Activated CD8-positive, alpha-beta memory T cell treated with anti-CD3 and anti-CD28 coated beads, Interleukin-2, amount 10 ng/mL, durations not matched to agents 7 days and 5 days (primary cell): ENCODE data around the gene ZNF554. TPM values are rescaled to one million over a fixed set of nuclear protein-coding genes. Genes with fewer than 3 reads are reported as not detected.
A peak's percentile ranks its signal among the peaks of the same experiment; 100 is the strongest.

Source experiments
- ATAC-seq: fragments of 150-1000 bp; cut with Tn5 transposase; one replicate; pipeline ENCODE4 v1.10.0; 2021; ENCODE audit warnings: moderate library complexity
- CTCF ChIA-PET: fragments of 350-600 bp; sonication (Branson Sonifier 250); formaldehyde crosslinking; loops from one replicate; lab custom pipeline; 2021; ENCODE audit warnings: antibody characterized with exemption; lab: Charles Lee
- DNase-seq: peaks from one replicate; pipeline ENCODE4 v3.0.0-alpha.2; 2020
- H3K27ac Mint-ChIP-seq: one replicate; pipeline ENCODE4 v1.8.0; 2021; ENCODE audit warnings: mild to moderate bottlenecking, mixed read lengths
- H3K27me3 Mint-ChIP-seq: one replicate; pipeline ENCODE4 v1.8.0; 2021; ENCODE audit warnings: mixed read lengths
- H3K36me3 Mint-ChIP-seq: one replicate; pipeline ENCODE4 v1.8.0; 2021; ENCODE audit warnings: mild to moderate bottlenecking, mixed read lengths
- H3K4me1 Mint-ChIP-seq: one replicate; pipeline ENCODE4 v1.8.0; 2021; ENCODE audit warnings: mixed read lengths
- H3K4me3 Mint-ChIP-seq: one replicate; pipeline ENCODE4 v1.8.0; 2021; ENCODE audit warnings: mild to moderate bottlenecking, moderate library complexity, mixed read lengths
- H3K9me3 Mint-ChIP-seq: one replicate; pipeline ENCODE4 v1.8.0; 2022; ENCODE audit warnings: low read depth, mixed read lengths
- total RNA-seq, 2 experiments: library from RNA; stranded (reverse); gene quantifications; one replicate each; pipeline ENCODE4 v1.2.3, GENCODE V29; 2021

ZNF554 gene
- total RNA-seq, 2 experiments from 2014 or later = 1.1 to 1.6 TPM

- H3K4me3 Mint-ChIP-seq = peak within 1 kb of the TSS; percentile 78
- DNase-seq (peak; percentile 99), ATAC-seq (peak; percentile 100)
- H3K36me3 Mint-ChIP-seq = peaks cover 24% of the 10 kb centered on the region
- H3K4me1 Mint-ChIP-seq = peaks cover 10% of the 10 kb centered on the region
- peaks cover 9% of the 10 kb centered on the region for H3K9me3 Mint-ChIP-seq
- CTCF ChIA-PET = interaction anchor here (0.6 to 2.1 kb wide), 10 partner anchors 19 to 195 kb away, joined by 3 to 14 read pairs (median 5); partner anchors contain the start of genes ZNF554 and ZNF57
- H3K27ac Mint-ChIP-seq = peak within 1 kb of the TSS; percentile 78
- H3K27me3 Mint-ChIP-seq = no peaks in the 10 kb centered on the region
Observed at GRCh38 chr19:2840794-2841791, 21.4 kb downstream of the ZNF554 start, which contains the start of gene ZNF555. Gene ZNF555, plus strand, starts transcription at chr19:2841475. Its CDS starts 98 bp downstream, at chr19:2841573.

- H3K27ac Mint-ChIP-seq = no peak overlapping the region
- DNase-seq (no peak), ATAC-seq (no peak)
- H3K36me3 Mint-ChIP-seq = peaks cover 16% of the 10 kb centered on the region
- H3K4me1 Mint-ChIP-seq = peaks cover 10% of the 10 kb centered on the region
- H3K4me3 Mint-ChIP-seq = peak overlapping the region; percentile 57
- CTCF ChIA-PET = interaction anchor here (1.0 to 2.1 kb wide), 8 partner anchors 20 to 194 kb away, joined by 3 to 14 read pairs (median 5); partner anchors contain the start of genes ZNF554 and ZNF57
- peaks cover 5% of the 10 kb centered on the region for H3K9me3 Mint-ChIP-seq
- no peaks in the 10 kb centered on the region for H3K27me3 Mint-ChIP-seq
Observed at GRCh38 chr19:2841855-2842574, 22.3 kb downstream of the ZNF554 start.

GRCh38 chr19:2845107-2845506 is 25.4 kb downstream of the ZNF554 start:
- Mint-ChIP-seq H3K4me1 (peaks cover 10% of the 10 kb centered on the region), H3K4me3 (no peak overlapping the region)

GRCh38 chr19:2846180-2846894 is 26.7 kb downstream of the ZNF554 start:
- CTCF ChIA-PET = no interaction called here
- no peak overlapping the region for H3K27ac Mint-ChIP-seq
- no peak overlapping the region for H3K4me3 Mint-ChIP-seq

More at GRCh38 chr19:2845107-2845506, 25.4 kb downstream of the ZNF554 start:
- Mint-ChIP-seq H3K27me3 (no peaks in the 10 kb centered on the region), H3K9me3 (peaks cover 14% of the 10 kb centered on the region), H3K36me3 (peaks cover 23% of the 10 kb centered on the region), H3K27ac (no peak overlapping the region)
- no peak for ATAC-seq
- no peak for DNase-seq
- CTCF ChIA-PET = no interaction called here

GRCh38 chr19:2847507-2847906 is 27.8 kb downstream of the ZNF554 start:
- no peak overlapping the region for H3K4me3 Mint-ChIP-seq
- H3K27me3 Mint-ChIP-seq = no peaks in the 10 kb centered on the region
- H3K9me3 Mint-ChIP-seq = peaks cover 34% of the 10 kb centered on the region
- no peak for DNase-seq
- H3K4me1 Mint-ChIP-seq = peaks cover 5% of the 10 kb centered on the region
- ATAC-seq = no peak
- CTCF ChIA-PET = no interaction called here
- H3K36me3 Mint-ChIP-seq = peaks cover 43% of the 10 kb centered on the region
- H3K27ac Mint-ChIP-seq = no peak overlapping the region

More at GRCh38 chr19:2846180-2846894, 26.7 kb downstream of the ZNF554 start:
- H3K27me3 Mint-ChIP-seq = no peaks in the 10 kb centered on the region
- peaks cover 10% of the 10 kb centered on the region for H3K4me1 Mint-ChIP-seq
- peaks cover 33% of the 10 kb centered on the region for H3K36me3 Mint-ChIP-seq
- no peak for ATAC-seq
- no peak for DNase-seq
- peaks cover 24% of the 10 kb centered on the region for H3K9me3 Mint-ChIP-seq

- Mint-ChIP-seq H3K4me3 (no peak overlapping the region), H3K9me3 (peaks cover 41% of the 10 kb centered on the region), H3K4me1 (no peaks in the 10 kb centered on the region), H3K36me3 (peaks cover 54% of the 10 kb centered on the region), H3K27me3 (no peaks in the 10 kb centered on the region), H3K27ac (no peak overlapping the region)
- ATAC-seq = no peak
- CTCF ChIA-PET = no interaction called here
- DNase-seq = no peak
Observed at GRCh38 chr19:2848616-2849015, 28.9 kb downstream of the ZNF554 start.

- peaks cover 61% of the 10 kb centered on the region for H3K36me3 Mint-ChIP-seq
- ATAC-seq (no peak), DNase-seq (no peak)
- no peaks in the 10 kb centered on the region for H3K27me3 Mint-ChIP-seq
- CTCF ChIA-PET = no interaction called here
- H3K4me1 Mint-ChIP-seq = no peaks in the 10 kb centered on the region
- no peak overlapping the region for H3K4me3 Mint-ChIP-seq
- H3K9me3 Mint-ChIP-seq = peaks cover 50% of the 10 kb centered on the region
- no peak overlapping the region for H3K27ac Mint-ChIP-seq
Observed at GRCh38 chr19:2850256-2850925, 30.7 kb downstream of the ZNF554 start.

- Mint-ChIP-seq H3K4me3 (no peak overlapping the region), H3K36me3 (peaks cover 66% of the 10 kb centered on the region), H3K27ac (no peak overlapping the region), H3K9me3 (peaks cover 52% of the 10 kb centered on the region), H3K4me1 (peaks cover 5% of the 10 kb centered on the region), H3K27me3 (no peaks in the 10 kb centered on the region)
- CTCF ChIA-PET = no interaction called here
- ATAC-seq (no peak), DNase-seq (no peak)
Observed at GRCh38 chr19:2852598-2852997, 32.9 kb downstream of the ZNF554 start.

GRCh38 chr19:2853015-2853606 is 33.4 kb downstream of the ZNF554 start:
- H3K4me3 Mint-ChIP-seq = no peak overlapping the region
- H3K27ac Mint-ChIP-seq = no peak overlapping the region
- CTCF ChIA-PET = no interaction called here
- no peaks in the 10 kb centered on the region for H3K27me3 Mint-ChIP-seq
- peaks cover 65% of the 10 kb centered on the region for H3K36me3 Mint-ChIP-seq
- H3K4me1 Mint-ChIP-seq = peaks cover 5% of the 10 kb centered on the region
- H3K9me3 Mint-ChIP-seq = peaks cover 52% of the 10 kb centered on the region
- DNase-seq = no peak
- no peak for ATAC-seq

- CTCF ChIA-PET = no interaction called here
- ATAC-seq = no peak
- Mint-ChIP-seq H3K4me3 (no peak overlapping the region), H3K9me3 (peaks cover 48% of the 10 kb centered on the region), H3K27me3 (no peaks in the 10 kb centered on the region), H3K4me1 (peaks cover 5% of the 10 kb centered on the region), H3K27ac (no peak overlapping the region), H3K36me3 (peaks cover 60% of the 10 kb centered on the region)
- no peak for DNase-seq
Observed at GRCh38 chr19:2854849-2855248, 35.2 kb downstream of the ZNF554 start.

- DNase-seq = no peak
- H3K4me3 Mint-ChIP-seq = no peak overlapping the region
- H3K27me3 Mint-ChIP-seq = no peaks in the 10 kb centered on the region
- peaks cover 45% of the 10 kb centered on the region for H3K36me3 Mint-ChIP-seq
- peaks cover 5% of the 10 kb centered on the region for H3K4me1 Mint-ChIP-seq
- CTCF ChIA-PET = no interaction called here
- no peak for ATAC-seq
- H3K9me3 Mint-ChIP-seq = peaks cover 37% of the 10 kb centered on the region
- no peak overlapping the region for H3K27ac Mint-ChIP-seq
Observed at GRCh38 chr19:2856457-2857050, 36.9 kb downstream of the ZNF554 start.

GRCh38 chr19:2858864-2859263 is 39.2 kb downstream of the ZNF554 start:
- ATAC-seq (no peak), DNase-seq (no peak)
- Mint-ChIP-seq H3K9me3 (peaks cover 26% of the 10 kb centered on the region), H3K4me1 (peaks cover 5% of the 10 kb centered on the region), H3K4me3 (no peak overlapping the region), H3K27ac (no peak overlapping the region), H3K27me3 (no peaks in the 10 kb centered on the region), H3K36me3 (peaks cover 22% of the 10 kb centered on the region)
- CTCF ChIA-PET = no interaction called here
